SK-N-SH (cell line): ENCODE measurements around the gene ADAD2. TPM values are rescaled to one million over a fixed set of nuclear protein-coding genes. Genes with fewer than 3 reads are reported as not detected.

Source experiments
- CTCF ChIA-PET: fragments of 300-600, 350-600 bp; formaldehyde crosslinking; extraction: SDS; loops from one replicate; lab custom pipeline; 2021; lab: Yijun Ruan, JAX
- POLR2A ChIA-PET: fragments of 350-600 bp; sonication (Branson Sonifier 250); formaldehyde crosslinking; extraction: SDS; loops from one replicate; lab custom pipeline; 2020; ENCODE audit warnings: antibody characterized with exemption, inconsistent platforms; lab: Yijun Ruan, JAX
- DNase-seq: peaks from one replicate; pipeline ENCODE4 v3.0.0; 2012
- H2AFZ ChIP-seq: fragments of 200-600 bp; sonication (generic); 2 replicates; pipeline ENCODE4 v1.8.1; 2016; ENCODE audit warnings: antibody characterized with exemption, mild to moderate bottlenecking, low read depth
- H3F3A ChIP-seq: fragments of 200-600 bp; sonication (generic); replicated peaks from 2 replicates; pipeline ENCODE3; 2016; ENCODE audit warnings: antibody characterized with exemption, mild to moderate bottlenecking; ENCODE audit not compliant: insufficient read depth
- H3K27ac ChIP-seq, 2 experiments: fragments of 200-500 bp in 1 of 2; fragments of 200-600 bp in 1 of 2; sonication (Bioruptor generic) in 1 of 2; sonication (generic), shearing (Covaris generic) in 1 of 2; 2 replicates each; pipeline versions ENCODE4 v1.5.1 to v1.6.1; 2014 to 2016; ENCODE audit warnings: low read depth in 2 of 2, inconsistent platforms in 1 of 2, low read length in 1 of 2, mild to moderate bottlenecking in 1 of 2, mixed read lengths in 1 of 2
- H3K27me3 ChIP-seq: fragments of 200-600 bp; sonication (generic), shearing (Covaris generic); 2 replicates; pipeline ENCODE4 v1.6.1; 2016; ENCODE audit warnings: mixed run types; ENCODE audit not compliant: insufficient read depth
- H3K36me3 ChIP-seq, 2 experiments: fragments of 200-500 bp in 1 of 2; fragments of 200-600 bp in 1 of 2; sonication (Bioruptor generic) in 1 of 2; sonication (generic) in 1 of 2; replicated peaks in 1 of 2; 2 replicates each; pipeline versions ENCODE3 to v1.5.1; 2014 to 2016; ENCODE audit warnings: low read length in 1 of 2, mild to moderate bottlenecking in 1 of 2; ENCODE audit not compliant: insufficient read depth in 2 of 2, control insufficient read depth in 1 of 2
- H3K4me1 ChIP-seq, 2 experiments: fragments of 200-500 bp in 1 of 2; fragments of 200-600 bp in 1 of 2; sonication (Bioruptor generic) in 1 of 2; sonication (generic), shearing (Covaris generic) in 1 of 2; 2 replicates each; pipeline versions ENCODE4 v1.5.1 to v1.6.1; 2014 to 2016; ENCODE audit warnings: low read depth in 1 of 2, low read length in 1 of 2, mixed run types in 1 of 2; ENCODE audit not compliant: insufficient read depth in 2 of 2, control insufficient read depth in 1 of 2
- H3K4me2 ChIP-seq: fragments of 200-600 bp; sonication (generic), shearing (Covaris generic); 2 replicates; pipeline ENCODE4 v1.6.1; 2017; ENCODE audit warnings: mixed run types
- H3K4me3 ChIP-seq, 2 experiments: fragments of 200-500 bp in 1 of 2; fragments of 200-600 bp in 1 of 2; sonication (Bioruptor generic) in 1 of 2; sonication (generic), shearing (Covaris generic) in 1 of 2; 2 replicates each; pipeline versions ENCODE4 v1.5.1 to v1.8.1; 2014 to 2016; ENCODE audit warnings: low read depth in 2 of 2, inconsistent platforms in 1 of 2, low read length in 1 of 2, mild to moderate bottlenecking in 1 of 2, mixed read lengths in 1 of 2, moderate library complexity in 1 of 2
- H3K79me2 ChIP-seq: fragments of 200-600 bp; sonication (generic); 2 replicates; pipeline ENCODE4 v1.8.1; 2017; ENCODE audit warnings: mild to moderate bottlenecking; ENCODE audit not compliant: insufficient read depth
- H3K9ac ChIP-seq: fragments of 200-600 bp; sonication (generic); 2 replicates; pipeline ENCODE4 v1.6.1; 2017; ENCODE audit warnings: mixed run types
- H3K9me2 ChIP-seq: fragments of 200-600 bp; sonication (generic); 2 replicates; pipeline ENCODE4 v1.6.1; 2017; ENCODE audit warnings: mixed run types
- H3K9me3 ChIP-seq: fragments of 200-600 bp; sonication (generic); 2 replicates; pipeline ENCODE4 v1.6.1; 2017; ENCODE audit warnings: mixed run types, mild to moderate bottlenecking, moderate library complexity
- H4K20me1 ChIP-seq: fragments of 200-600 bp; sonication (generic); 2 replicates; pipeline ENCODE4 v1.6.1; 2017; ENCODE audit warnings: mild to moderate bottlenecking, mixed run types; ENCODE audit not compliant: insufficient read depth
- FOXJ3 ChIP-seq: sonication (generic); formaldehyde crosslinking; IDR thresholded peaks from 2 replicates; pipeline ENCODE4 v1.5.1; 2020; ENCODE audit warnings: mild to moderate bottlenecking, missing genetic modification reagents
- GABPA ChIP-seq: IDR thresholded peaks from 2 replicates; pipeline ENCODE4 v1.4.0; 2012; ENCODE audit warnings: low read depth, mild to moderate bottlenecking
- MXI1 ChIP-seq: IDR thresholded peaks from 2 replicates; pipeline ENCODE4 v1.6.1; 2012; ENCODE audit warnings: mild to moderate bottlenecking, low read depth, low read length, improper control_type of control experiment
- NRF1 ChIP-seq: IDR thresholded peaks from 2 replicates; pipeline ENCODE4 v1.6.1; 2012; ENCODE audit warnings: low read depth, mild to moderate bottlenecking, low read length
- POLR2AphosphoS5 ChIP-seq: IDR thresholded peaks from 2 replicates; pipeline ENCODE4 v1.6.1; 2012; ENCODE audit warnings: low read depth, low read length
- RAD21 ChIP-seq: IDR thresholded peaks from 2 replicates; pipeline ENCODE4 v1.6.1; 2012; ENCODE audit warnings: mild to moderate bottlenecking, low read length
- RFX5 ChIP-seq: IDR thresholded peaks from 2 replicates; pipeline ENCODE4 v1.6.1; 2012; ENCODE audit warnings: mild to moderate bottlenecking, improper control_type of control experiment, low read length
- SMC3 ChIP-seq: IDR thresholded peaks from 2 replicates; pipeline ENCODE4 v1.6.1; 2012; ENCODE audit warnings: low read depth, low read length, improper control_type of control experiment
- TAF1 ChIP-seq: IDR thresholded peaks from 2 replicates; pipeline ENCODE4 v1.6.1; 2012; ENCODE audit warnings: low read depth, mild to moderate bottlenecking, low read length, moderate library complexity, borderline replicate concordance
- TEAD4 ChIP-seq: IDR thresholded peaks from 2 replicates; pipeline ENCODE4 v1.4.0; 2012; ENCODE audit warnings: mild to moderate bottlenecking, borderline replicate concordance; ENCODE audit not compliant: insufficient read depth
- YY1 ChIP-seq: IDR thresholded peaks from 2 replicates; pipeline ENCODE4 v1.4.0; 2012; ENCODE audit warnings: low read depth, mild to moderate bottlenecking
- WGBS: methylation state at CpG from one replicate; pipeline ENCODE4 v1.1.6; 2017; ENCODE audit warnings: low lambda C conversion rate; 5-methylcytosine and 5-hydroxymethylcytosine counted together
- polyA plus RNA-seq, 3 experiments: library from polyadenylated mRNA; depleted of rRNA; stranded (reverse); fragments of >200 nt; gene quantifications; 2 replicates each; pipeline ENCODE4 v1.2.3, GENCODE V29; 2012
- TF ChIP-seq, protein P1 (sequence below): fragments of 150-350 bp; IDR thresholded peaks from 2 replicates; pipeline ENCODE4 v1.6.1; 2017; ENCODE audit warnings: antibody characterized with exemption, low read length, low read depth, borderline replicate concordance
- TF ChIP-seq, protein P2 (sequence below): fragments of 200-600 bp; sonication (generic); IDR thresholded peaks from 2 replicates; pipeline ENCODE4 v1.6.1; 2017; ENCODE audit warnings: antibody characterized with exemption, mild to moderate bottlenecking, moderate library complexity
- TF ChIP-seq, protein P3 (sequence below): IDR thresholded peaks from 2 replicates; pipeline ENCODE4 v1.6.1; 2012; ENCODE audit warnings: mild to moderate bottlenecking, low read depth, low read length, moderate library complexity
- TF ChIP-seq, protein P4 (sequence below): IDR thresholded peaks from 2 replicates; pipeline ENCODE4 v1.4.0; 2012; ENCODE audit warnings: low read depth, borderline replicate concordance
- TF ChIP-seq, protein P5 (sequence below): fragments of 150-350 bp; IDR thresholded peaks from 2 replicates; pipeline ENCODE4 v1.6.1; 2016; ENCODE audit warnings: mild to moderate bottlenecking, low read depth, low read length
- TF ChIP-seq, protein P6 (sequence below): IDR thresholded peaks from 2 replicates; pipeline ENCODE4; 2012

ADAD2 gene
- polyA plus RNA-seq, 1 of the 3 experiments (the other 2 are of a cell fraction), result not detected

DNA sequence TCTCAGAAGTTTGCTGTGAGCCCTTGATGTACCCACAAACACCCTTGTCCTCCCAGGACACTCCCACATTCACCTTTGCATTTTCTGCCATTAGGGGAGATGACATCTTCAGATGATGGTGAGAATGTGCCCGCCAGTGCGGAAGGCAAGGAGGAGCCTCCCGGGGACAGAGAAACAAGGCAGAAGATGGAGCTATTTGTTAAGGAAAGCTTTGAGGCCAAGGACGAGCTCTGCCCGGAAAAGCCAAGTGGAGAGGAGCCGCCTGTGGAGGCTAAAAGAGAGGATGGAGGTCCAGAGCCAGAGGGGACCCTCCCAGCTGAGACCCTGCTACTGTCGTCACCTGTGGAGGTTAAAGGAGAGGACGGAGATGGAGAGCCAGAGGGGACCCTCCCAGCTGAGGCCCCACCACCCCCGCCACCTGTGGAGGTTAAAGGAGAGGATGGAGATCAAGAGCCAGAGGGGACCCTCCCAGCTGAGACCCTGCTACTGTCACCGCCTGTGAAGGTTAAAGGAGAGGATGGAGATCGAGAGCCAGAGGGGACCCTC is 21.1 kb upstream of the ADAD2 start:
- no peak for DNase-seq
- H3K27ac ChIP-seq, result no peak overlapping the region
- H3K9me3 ChIP-seq, result no peaks in the 10 kb centered on the region
- peaks cover 24% of the 10 kb centered on the region for H3K27me3 ChIP-seq
- H3K9me2 ChIP-seq, result no peaks in the 10 kb centered on the region
- H3K4me2 ChIP-seq, result no peak overlapping the region
- no peak overlapping the region for H2AFZ ChIP-seq
- H3K4me1 ChIP-seq, result no peaks in the 10 kb centered on the region
- no peak overlapping the region for H3K4me3 ChIP-seq
- ChIA-PET CTCF (interaction anchor here (1.1 to 1.6 kb wide), 6 partner anchors 25 to 107 kb away, joined by 3 to 11 read pairs (median 4); partner anchors contain the start of genes DNAAF1 and HSDL1), POLR2A (no interaction called here)
- TF ChIP-seq, protein P1, sequence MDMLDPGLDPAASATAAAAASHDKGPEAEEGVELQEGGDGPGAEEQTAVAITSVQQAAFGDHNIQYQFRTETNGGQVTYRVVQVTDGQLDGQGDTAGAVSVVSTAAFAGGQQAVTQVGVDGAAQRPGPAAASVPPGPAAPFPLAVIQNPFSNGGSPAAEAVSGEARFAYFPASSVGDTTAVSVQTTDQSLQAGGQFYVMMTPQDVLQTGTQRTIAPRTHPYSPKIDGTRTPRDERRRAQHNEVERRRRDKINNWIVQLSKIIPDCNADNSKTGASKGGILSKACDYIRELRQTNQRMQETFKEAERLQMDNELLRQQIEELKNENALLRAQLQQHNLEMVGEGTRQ, result no peak
- TF ChIP-seq YY1, result no peak
- no peak for TF ChIP-seq RFX5
- no peak for TF ChIP-seq TEAD4
- TF ChIP-seq, protein P2, sequence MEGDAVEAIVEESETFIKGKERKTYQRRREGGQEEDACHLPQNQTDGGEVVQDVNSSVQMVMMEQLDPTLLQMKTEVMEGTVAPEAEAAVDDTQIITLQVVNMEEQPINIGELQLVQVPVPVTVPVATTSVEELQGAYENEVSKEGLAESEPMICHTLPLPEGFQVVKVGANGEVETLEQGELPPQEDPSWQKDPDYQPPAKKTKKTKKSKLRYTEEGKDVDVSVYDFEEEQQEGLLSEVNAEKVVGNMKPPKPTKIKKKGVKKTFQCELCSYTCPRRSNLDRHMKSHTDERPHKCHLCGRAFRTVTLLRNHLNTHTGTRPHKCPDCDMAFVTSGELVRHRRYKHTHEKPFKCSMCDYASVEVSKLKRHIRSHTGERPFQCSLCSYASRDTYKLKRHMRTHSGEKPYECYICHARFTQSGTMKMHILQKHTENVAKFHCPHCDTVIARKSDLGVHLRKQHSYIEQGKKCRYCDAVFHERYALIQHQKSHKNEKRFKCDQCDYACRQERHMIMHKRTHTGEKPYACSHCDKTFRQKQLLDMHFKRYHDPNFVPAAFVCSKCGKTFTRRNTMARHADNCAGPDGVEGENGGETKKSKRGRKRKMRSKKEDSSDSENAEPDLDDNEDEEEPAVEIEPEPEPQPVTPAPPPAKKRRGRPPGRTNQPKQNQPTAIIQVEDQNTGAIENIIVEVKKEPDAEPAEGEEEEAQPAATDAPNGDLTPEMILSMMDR, result no peak
- TF ChIP-seq MXI1, result no peak
- TF ChIP-seq RAD21, result no peak
- TF ChIP-seq, protein P3, sequence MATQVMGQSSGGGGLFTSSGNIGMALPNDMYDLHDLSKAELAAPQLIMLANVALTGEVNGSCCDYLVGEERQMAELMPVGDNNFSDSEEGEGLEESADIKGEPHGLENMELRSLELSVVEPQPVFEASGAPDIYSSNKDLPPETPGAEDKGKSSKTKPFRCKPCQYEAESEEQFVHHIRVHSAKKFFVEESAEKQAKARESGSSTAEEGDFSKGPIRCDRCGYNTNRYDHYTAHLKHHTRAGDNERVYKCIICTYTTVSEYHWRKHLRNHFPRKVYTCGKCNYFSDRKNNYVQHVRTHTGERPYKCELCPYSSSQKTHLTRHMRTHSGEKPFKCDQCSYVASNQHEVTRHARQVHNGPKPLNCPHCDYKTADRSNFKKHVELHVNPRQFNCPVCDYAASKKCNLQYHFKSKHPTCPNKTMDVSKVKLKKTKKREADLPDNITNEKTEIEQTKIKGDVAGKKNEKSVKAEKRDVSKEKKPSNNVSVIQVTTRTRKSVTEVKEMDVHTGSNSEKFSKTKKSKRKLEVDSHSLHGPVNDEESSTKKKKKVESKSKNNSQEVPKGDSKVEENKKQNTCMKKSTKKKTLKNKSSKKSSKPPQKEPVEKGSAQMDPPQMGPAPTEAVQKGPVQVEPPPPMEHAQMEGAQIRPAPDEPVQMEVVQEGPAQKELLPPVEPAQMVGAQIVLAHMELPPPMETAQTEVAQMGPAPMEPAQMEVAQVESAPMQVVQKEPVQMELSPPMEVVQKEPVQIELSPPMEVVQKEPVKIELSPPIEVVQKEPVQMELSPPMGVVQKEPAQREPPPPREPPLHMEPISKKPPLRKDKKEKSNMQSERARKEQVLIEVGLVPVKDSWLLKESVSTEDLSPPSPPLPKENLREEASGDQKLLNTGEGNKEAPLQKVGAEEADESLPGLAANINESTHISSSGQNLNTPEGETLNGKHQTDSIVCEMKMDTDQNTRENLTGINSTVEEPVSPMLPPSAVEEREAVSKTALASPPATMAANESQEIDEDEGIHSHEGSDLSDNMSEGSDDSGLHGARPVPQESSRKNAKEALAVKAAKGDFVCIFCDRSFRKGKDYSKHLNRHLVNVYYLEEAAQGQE, result no peak
- no peak for TF ChIP-seq GABPA
- no peak for TF ChIP-seq POLR2AphosphoS5
- TF ChIP-seq FOXJ3, result no peak
- TF ChIP-seq, protein P4, sequence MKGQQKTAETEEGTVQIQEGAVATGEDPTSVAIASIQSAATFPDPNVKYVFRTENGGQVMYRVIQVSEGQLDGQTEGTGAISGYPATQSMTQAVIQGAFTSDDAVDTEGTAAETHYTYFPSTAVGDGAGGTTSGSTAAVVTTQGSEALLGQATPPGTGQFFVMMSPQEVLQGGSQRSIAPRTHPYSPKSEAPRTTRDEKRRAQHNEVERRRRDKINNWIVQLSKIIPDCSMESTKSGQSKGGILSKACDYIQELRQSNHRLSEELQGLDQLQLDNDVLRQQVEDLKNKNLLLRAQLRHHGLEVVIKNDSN, result no peak
- no peak for TF ChIP-seq TAF1
- no peak for TF ChIP-seq SMC3
- TF ChIP-seq, protein P5, sequence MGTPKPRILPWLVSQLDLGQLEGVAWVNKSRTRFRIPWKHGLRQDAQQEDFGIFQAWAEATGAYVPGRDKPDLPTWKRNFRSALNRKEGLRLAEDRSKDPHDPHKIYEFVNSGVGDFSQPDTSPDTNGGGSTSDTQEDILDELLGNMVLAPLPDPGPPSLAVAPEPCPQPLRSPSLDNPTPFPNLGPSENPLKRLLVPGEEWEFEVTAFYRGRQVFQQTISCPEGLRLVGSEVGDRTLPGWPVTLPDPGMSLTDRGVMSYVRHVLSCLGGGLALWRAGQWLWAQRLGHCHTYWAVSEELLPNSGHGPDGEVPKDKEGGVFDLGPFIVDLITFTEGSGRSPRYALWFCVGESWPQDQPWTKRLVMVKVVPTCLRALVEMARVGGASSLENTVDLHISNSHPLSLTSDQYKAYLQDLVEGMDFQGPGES, result no peak
- no peak for TF ChIP-seq NRF1
- TF ChIP-seq, protein P6, sequence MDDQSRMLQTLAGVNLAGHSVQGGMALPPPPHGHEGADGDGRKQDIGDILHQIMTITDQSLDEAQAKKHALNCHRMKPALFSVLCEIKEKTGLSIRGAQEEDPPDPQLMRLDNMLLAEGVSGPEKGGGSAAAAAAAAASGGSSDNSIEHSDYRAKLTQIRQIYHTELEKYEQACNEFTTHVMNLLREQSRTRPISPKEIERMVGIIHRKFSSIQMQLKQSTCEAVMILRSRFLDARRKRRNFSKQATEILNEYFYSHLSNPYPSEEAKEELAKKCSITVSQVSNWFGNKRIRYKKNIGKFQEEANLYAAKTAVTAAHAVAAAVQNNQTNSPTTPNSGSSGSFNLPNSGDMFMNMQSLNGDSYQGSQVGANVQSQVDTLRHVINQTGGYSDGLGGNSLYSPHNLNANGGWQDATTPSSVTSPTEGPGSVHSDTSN, result no peak
- no peaks in the 10 kb centered on the region for H3K36me3 ChIP-seq
- H4K20me1 ChIP-seq, result no peaks in the 10 kb centered on the region
- H3K79me2 ChIP-seq, result no peaks in the 10 kb centered on the region
- 76% methylated on average over 11 of the region's 11 CpGs for WGBS
- no peak overlapping the region for H3K9ac ChIP-seq
- no peaks in the 10 kb centered on the region for H3F3A ChIP-seq
